HT-29 (cell line): Measurements from ENCODE around the gene FGF4. TPM values are rescaled to one million over a fixed set of nuclear protein-coding genes. Genes with fewer than 3 reads are reported as not detected.
"Not testable (repeated sequence)": the region's sequence is repeated elsewhere in the genome, so short reads cannot be mapped to it uniquely, and the experiment has no call there.

Source experiments
- DNase-seq: peaks from one replicate; pipeline ENCODE4 v3.0.0-alpha.2; 2015; ENCODE audit warnings: low spot score
- total RNA-seq: library from RNA; depleted of rRNA; stranded (reverse); fragments of >200 nt; shearing (Covaris generic); gene quantifications from 2 replicates; pipeline ENCODE4 v1.2.3, GENCODE V29; 2014

Gene FGF4
- total RNA-seq, 1 experiment from 2014 or later, result not detected

GRCh38 chr11:69773626-69774353, 1.4 kb downstream of the FGF4 start:
- no peak for DNase-seq

GRCh38 chr11:69771466-69771865, 3.7 kb downstream of the FGF4 start:
- no peak for DNase-seq

DNA sequence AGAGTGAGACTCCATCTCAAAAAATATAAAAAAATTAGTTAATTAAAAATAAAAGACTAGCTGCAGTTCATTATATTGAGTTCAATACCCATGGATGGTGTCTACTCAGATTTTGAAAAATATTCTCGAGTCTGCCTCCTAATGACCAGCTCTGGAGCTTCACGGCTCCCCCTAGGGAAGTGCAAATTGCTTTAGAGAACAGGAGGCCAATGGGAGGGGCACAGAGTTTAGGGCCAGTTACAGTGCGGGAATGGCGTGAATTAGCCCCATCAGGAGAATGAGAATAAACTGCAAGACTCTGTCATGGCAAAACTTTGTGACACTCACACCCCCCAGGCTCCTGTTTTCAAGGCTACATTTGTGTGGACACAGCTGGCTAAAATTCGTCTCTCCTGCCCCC, 4.6 kb downstream of the FGF4 start:
- no peak for DNase-seq

DNA sequence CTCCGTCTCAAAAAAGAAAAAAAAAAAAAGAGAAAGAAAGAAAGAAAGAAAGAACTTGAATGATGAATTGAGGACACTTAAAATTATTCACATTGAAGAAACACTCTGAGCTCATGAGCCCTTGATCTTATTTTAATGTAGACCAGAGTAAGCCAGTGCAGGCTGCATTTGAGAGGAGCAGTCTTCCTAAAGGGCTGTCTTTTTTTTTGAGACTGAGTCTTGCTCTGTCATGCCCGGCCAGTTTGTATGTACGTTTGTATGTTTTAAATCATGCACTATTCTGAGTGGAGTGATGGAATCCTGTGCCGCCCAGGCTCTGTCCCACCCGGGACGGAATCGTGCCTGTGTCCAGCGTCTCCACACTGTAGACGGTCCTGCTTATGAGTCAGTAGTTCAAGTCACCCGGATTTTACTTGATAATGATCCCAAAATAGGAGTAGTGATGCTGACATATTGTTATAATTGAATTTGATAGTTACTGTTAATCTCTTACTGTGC, 9.6 kb downstream of the FGF4 start:
- DNase-seq, result no peak

DNA sequence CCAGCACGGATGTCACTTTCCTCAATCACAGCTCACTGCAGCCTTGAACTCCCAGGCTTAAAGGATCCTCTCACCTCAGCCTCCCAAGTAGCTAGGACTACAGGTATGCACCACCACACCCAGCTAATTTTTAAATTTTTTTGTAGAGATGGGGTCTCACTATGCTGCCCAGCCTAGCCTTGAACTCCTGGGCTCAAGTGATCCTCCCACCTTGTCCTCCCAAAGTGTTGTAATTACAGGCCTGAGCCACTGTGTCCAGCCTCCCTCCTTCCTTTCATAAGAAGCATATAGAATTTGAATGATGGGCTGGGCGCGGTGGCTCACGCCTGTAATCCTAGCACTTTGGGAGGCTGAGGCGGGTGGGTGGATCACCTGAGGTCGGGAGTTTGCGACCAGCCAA, 10.2 kb downstream of the FGF4 start:
- not testable (repeated sequence) for DNase-seq

GRCh38 chr11:69760319-69760718, 14.8 kb downstream of the FGF4 start:
- no peak for DNase-seq

DNA sequence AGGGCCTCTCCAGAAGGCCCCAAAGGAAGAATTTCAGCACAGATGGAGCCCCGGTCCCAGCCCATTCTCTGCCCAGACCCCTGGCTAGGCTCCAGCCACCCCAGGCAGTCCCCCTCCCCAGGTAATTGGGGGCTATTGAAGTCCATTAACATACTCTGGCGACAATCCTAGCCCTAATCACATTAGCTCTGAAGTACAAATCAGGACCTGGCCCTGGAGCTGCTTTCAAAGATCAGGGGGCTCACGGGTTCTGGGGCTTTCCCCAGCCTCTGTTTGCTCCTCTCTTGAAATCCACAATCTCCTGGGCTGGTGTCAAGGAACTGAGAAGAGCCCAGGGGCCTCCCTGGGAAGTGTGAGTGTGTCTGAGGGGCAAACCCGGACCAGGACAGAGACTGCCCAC, 22.3 kb downstream of the FGF4 start:
- DNase-seq, result no peak

DNA sequence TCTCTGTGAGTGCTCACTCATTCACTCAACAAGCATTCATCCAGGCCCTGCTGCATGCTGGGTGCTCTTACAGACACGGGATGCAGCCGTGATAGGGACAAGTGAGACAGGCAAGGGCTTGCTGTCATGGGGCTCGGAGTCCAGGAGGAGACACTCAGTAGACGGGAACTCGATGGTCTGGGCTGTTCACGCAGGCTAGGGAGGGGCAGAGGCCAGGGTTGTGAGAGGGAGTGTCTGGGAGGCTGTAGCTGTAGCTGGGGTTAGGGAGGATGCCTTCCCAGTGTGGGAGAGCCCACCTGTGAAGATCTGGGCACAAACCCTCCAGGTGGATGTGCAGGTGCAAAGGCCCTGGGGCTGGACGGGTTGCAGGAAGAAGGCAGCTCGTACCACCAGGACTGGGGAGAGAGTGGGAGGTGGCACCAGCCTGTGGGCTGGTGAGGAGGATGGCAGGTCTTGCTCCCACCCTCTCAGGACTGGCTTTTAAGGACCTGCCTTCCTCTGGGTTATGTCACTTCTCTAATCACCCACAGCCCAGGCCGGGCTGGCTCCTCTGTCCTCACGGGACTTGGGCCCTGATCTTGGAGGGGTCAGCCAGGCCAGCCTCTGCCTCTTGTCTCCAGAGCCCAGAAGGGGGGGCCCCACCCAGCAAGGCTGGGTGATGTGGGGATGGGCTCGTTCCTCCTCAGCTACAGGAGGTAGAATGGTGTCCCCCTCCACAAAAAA, 24.1 kb downstream of the FGF4 start:
- DNase-seq, result no peak

- no peak for DNase-seq
Measured at GRCh38 chr11:69750108-69750850, 24.9 kb downstream of the FGF4 start.

GRCh38 chr11:69748637-69749036, 26.5 kb downstream of the FGF4 start:
- DNase-seq, result no peak

DNA sequence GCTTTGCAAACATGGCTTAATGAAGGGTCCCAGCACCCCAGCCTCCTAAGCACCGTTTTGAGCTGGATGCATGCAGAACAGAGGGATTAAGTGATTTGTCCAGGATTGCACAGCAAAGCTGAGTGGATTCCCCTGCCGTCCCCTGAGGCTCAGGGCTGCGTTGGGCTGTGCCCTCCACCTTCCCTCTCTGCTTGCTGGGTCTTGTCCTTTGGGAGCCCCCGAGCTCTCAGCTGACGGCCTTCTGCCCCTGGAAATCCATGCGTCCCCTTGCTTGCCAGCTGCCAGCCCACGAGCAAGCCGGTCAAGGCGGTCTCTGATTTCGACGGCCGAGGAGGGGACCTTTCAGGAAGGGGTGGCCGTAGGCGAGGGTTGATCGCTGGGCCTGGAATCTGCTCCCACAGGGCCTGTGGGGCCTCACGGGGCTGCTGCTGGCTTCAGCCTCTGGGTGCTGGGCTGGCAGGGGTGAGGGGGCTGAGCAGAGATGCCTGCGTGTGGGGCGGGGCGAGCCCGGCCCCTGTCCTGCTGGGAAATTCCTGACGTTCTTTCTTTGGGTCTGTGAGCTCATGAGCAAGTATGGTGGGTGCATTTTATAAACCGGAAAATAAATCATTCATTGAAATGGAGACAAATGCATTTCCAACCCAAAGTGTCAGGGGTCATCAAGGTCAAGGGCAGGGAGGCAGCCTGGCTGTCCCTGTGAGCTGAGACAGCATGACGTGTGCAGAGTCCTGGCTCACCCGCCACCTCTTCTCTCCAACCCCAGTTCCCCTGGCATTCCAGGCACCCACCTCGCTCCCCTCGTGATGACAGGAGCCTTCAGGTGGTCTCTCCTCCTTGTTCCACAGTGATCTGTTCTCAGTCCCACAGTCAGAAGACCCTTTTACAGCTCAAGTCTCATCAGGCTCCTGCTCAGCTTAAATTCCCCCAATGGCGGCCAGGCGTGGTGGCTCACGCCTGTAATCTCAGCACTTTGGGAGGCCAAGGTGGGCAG, 28.1 kb downstream of the FGF4 start:
- DNase-seq, result no peak

DNA sequence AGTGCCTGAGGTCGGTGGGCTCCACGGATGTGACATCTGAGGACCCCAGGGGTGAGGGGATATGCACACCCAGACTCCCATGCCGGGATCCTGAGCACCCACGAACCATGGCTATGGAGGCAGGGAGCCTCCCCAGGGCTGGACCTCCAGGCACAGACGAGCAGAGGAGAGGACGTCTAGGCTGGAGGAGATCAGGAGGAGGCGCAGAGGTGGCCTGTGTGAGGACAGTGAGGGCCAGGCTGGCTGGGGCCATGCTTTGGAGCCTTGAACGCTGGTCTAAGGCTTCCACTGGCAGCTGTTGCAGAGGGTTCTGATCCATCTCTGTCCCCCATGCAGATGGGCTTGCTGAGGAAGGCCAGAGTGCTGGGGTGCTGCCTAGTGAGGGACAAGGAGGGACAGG, 29.0 kb downstream of the FGF4 start:
- DNase-seq, result no peak

DNA sequence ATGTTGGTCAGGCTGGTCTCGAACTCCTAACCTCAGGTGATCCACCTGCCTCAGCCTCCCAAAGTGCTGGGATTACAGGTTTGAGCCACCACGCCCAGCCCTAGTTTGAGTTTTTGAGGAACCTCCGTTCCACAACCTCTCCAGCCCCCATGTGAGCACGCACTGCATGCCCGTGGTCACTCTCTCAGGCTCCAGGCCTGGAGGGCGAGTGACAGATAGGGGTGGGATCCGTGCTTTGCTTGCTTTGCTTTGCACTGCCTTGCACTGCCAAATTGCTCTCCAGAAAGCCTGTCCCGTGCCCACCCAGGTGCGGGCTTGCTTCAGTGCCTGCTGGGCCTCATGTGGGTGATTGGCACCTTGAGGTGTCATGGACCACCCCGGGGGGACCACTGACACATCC, 29.9 kb downstream of the FGF4 start:
- no peak for DNase-seq

GRCh38 chr11:69744435-69744834, 30.7 kb downstream of the FGF4 start:
- no peak for DNase-seq

DNA sequence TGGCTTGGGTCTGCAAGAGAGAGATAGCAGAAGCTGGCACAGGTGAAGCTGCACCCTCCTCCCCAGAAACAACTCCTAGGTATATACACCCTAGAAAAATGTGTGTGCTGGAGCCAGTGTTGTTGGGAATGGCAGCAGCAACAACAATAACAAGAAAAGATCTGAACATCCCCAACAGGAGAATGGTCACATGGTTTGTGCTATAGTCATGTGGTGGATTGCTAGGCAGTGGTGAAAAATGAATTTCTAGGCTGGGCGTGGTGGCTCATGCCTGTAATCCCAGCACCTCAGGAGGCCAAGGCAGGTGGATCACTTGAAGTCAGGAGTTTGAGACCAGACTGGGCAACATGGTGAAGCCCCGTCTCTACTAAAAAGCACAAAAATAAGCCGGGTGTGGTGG, 40.3 kb downstream of the FGF4 start:
- DNase-seq, result no peak

DNA sequence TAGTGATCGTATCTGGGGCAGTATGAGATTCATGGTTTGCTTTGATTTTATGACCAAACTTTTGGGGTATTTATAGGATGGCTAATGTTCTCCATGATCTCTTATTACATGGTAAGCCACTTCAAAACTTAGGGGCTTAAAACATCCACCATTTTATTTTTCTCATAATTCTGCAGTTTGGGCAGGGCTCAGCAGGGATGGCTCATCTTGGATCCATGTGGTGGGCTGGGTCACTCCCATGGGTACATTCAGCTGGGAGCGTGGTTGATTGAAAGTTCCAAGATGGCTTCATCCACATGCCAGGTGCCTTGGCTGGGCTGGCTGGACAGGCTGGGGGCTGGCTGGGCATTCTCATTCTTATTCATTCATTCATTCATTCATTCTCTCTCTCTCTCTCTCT, 40.8 kb downstream of the FGF4 start:
- DNase-seq, result no peak

DNA sequence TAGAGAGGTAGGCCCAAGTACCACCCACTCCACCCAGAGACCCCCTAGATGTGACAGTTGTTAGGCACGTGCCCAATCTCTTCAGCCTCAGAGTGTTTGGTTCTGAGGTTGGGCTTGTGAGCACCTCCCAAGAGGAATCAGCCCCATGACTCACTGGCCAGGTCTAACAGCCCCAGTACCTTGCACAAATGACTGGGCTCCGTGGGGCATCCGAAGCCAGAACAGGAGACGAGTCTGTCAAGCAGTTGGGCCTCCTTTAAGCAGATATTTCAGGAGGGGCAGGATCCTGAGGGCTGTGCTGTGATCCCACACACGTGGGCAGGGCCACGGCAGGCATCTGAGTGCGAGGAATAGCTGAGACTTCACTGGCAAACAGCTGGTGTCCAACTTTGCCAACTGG, 42.2 kb downstream of the FGF4 start:
- no peak for DNase-seq

- DNase-seq, result no peak
Measured at GRCh38 chr11:69731110-69731509, 44.0 kb downstream of the FGF4 start.

- no peak for DNase-seq
Measured at GRCh38 chr11:69730500-69730899, 44.6 kb downstream of the FGF4 start.

DNA sequence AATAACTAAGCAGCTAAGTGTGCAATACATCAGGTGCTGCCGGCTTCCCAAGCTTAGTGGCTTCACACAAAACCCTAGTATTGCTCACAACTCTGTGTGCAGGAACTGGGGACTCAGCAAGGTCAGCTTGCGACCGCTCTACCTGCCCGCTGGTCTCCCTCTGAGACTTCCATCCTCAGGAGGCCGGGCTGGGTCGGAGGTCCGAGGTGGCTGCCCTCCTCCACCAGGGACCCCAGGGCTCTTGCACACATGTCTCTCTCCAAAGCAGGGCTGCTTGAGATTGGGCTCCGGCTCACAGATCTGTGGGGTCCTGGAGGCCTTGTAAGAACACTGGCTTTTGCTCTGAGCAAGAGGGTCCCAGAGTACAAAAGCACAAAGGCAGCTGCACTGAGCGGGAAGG, 45.9 kb downstream of the FGF4 start:
- DNase-seq, result no peak

- no peak for DNase-seq
Measured at GRCh38 chr11:69727266-69727665, 47.9 kb downstream of the FGF4 start.
